ENCODE results near the gene GLP1R. TPM values are rescaled to one million over a fixed set of nuclear protein-coding genes. Genes with fewer than 3 reads are reported as not detected.

Gene GLP1R
- total and polyA plus RNA-seq, 2 of the 13 experiments (the other 11 are each of a cell fraction or from before 2014, with no cell fraction given), result not detected

GRCh38 chr6:39114704-39115599, 66.4 kb downstream of the GLP1R start, which contains the start of gene SAYSD1 (continued):
- TF ChIP-seq NR0B2 (CRISPR knock-in tag; IDR thresholded peaks at IDR 0.05), result peak; percentile 98
- TF ChIP-seq ASH2L (IDR thresholded peaks at IDR 0.05; ENCODE audit: insufficient read length, low read depth, low read length), result peak; percentile 95
- peak; percentile 83 for TF ChIP-seq GABPB1 (CRISPR knock-in tag; IDR thresholded peaks at IDR 0.05)
- TF ChIP-seq SIX4 (CRISPR knock-in tag; IDR thresholded peaks at IDR 0.05), result no peak
- TF ChIP-seq ZBTB26 (CRISPR knock-in tag; IDR thresholded peaks at IDR 0.05; ENCODE audit: borderline replicate concordance), result peak; percentile 86; the same call in 1 of the 2 replicates
- TF ChIP-seq PHF20 (CRISPR knock-in tag; IDR thresholded peaks at IDR 0.05), result peak; percentile 84
- peak; percentile 91 for TF ChIP-seq HINFP (CRISPR knock-in tag; IDR thresholded peaks at IDR 0.05; ENCODE audit: low read depth)
- TF ChIP-seq ZNF33A (CRISPR knock-in tag; IDR thresholded peaks at IDR 0.05; ENCODE audit: borderline replicate concordance), result no peak
- TF ChIP-seq MTA1 (CRISPR knock-in tag; IDR thresholded peaks at IDR 0.05; ENCODE audit: borderline replicate concordance), result no peak
- TF ChIP-seq SNAI1 (CRISPR knock-in tag; IDR thresholded peaks at IDR 0.05; ENCODE audit: borderline replicate concordance), result peak; percentile 74
- peak; percentile 48; the same call in 1 of the 2 replicates for TF ChIP-seq ZBTB2 (CRISPR knock-in tag; IDR thresholded peaks at IDR 0.05; ENCODE audit: low read depth)
- TF ChIP-seq ZNF790 (CRISPR knock-in tag; IDR thresholded peaks at IDR 0.05; ENCODE audit: borderline replicate concordance), result peak; percentile 95; the same call in 1 of the 2 replicates
- TF ChIP-seq HNF4G (IDR thresholded peaks at IDR 0.05; ENCODE audit: borderline replicate concordance, low read depth, low read length), result no peak
- peak; percentile 84; the same call in 1 of the 2 replicates for TF ChIP-seq HNF4G (CRISPR knock-in tag; IDR thresholded peaks at IDR 0.05; ENCODE audit: borderline replicate concordance, low read depth)
- TF ChIP-seq ZBTB7A (CRISPR knock-in tag; IDR thresholded peaks at IDR 0.05), result peak; percentile 96
- peak; percentile 90 for TF ChIP-seq HOXA3 (CRISPR knock-in tag; IDR thresholded peaks at IDR 0.05)
- no peak for TF ChIP-seq MAZ (IDR thresholded peaks at IDR 0.05; ENCODE audit: borderline replicate concordance, low read depth, low read length)
- peak; percentile 96 for TF ChIP-seq MAZ (CRISPR knock-in tag; IDR thresholded peaks at IDR 0.05; ENCODE audit: low read depth)
- no peak for TF ChIP-seq ZNF496 (CRISPR knock-in tag; IDR thresholded peaks at IDR 0.05; ENCODE audit: insufficient replicate concordance)
- TF ChIP-seq ERF (CRISPR knock-in tag; IDR thresholded peaks at IDR 0.05), result peak; percentile 83
- TF ChIP-seq NFATC3 (CRISPR knock-in tag; IDR thresholded peaks at IDR 0.05), result peak; percentile 85
- peak; percentile 73; the same call in 1 of the 2 replicates for TF ChIP-seq CAMTA2 (CRISPR knock-in tag; IDR thresholded peaks at IDR 0.05; ENCODE audit: borderline replicate concordance)
- TF ChIP-seq ZNF616 (CRISPR knock-in tag; IDR thresholded peaks at IDR 0.05; ENCODE audit: low read depth), result peak; percentile 97
- peak; percentile 94 for TF ChIP-seq HOXA9 (CRISPR knock-in tag; IDR thresholded peaks at IDR 0.05; ENCODE audit: borderline replicate concordance)
- 0 out of 2 replicates have a peak, but pooled peaks have one; percentile 28 for TF ChIP-seq GTF2F1 (IDR thresholded peaks at IDR 0.05; ENCODE audit: low read length)
